HuH-7.5 (cell line): ENCODE measurements around the gene QARS1.

Experiments used
- DNase-seq: peaks from one replicate; pipeline ENCODE4 v3.0.0; 2011; ENCODE audit warnings: low spot score

Gene QARS1

DNA sequence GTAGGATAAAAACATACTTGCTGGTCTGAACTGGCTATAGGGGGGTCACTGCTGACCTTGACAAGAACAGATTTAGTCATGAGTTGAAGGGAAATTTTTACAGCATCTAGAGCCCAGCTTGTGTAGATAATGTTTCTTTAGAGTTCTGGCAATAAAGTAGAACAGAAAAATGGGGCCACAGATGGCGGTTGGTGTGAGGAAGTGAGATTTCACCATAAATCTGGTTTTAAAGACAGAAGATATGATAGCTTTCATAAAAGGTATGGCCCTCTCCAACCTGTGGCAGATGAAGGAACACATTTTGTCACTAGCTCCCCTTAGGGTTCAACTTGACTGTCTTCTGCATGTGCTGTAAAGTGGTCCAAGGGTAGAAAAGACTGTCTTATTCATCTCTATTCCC is 51.0 kb downstream of the QARS1 start:
- DNase-seq, result no peak
